ENCODE measurements around the gene FAM83F.

The FAM83F gene

GRCh38 chr22:40031766-40032470 lies 37.2 kb downstream of the FAM83F start:
- no peaks in the 10 kb centered on the region for H3K27me3 ChIP-seq (ENCODE audit: control insufficient read depth in 1 of 2, insufficient read depth in 2 of 2, low read length in 2 of 2)
- H3K4me1 ChIP-seq (ENCODE audit: insufficient read depth, low read length), result no peaks in the 10 kb centered on the region
- H3K4me3 ChIP-seq (ENCODE audit: low read depth in 1 of 2, low read length in 2 of 2), result no peak overlapping the region
- H3K9me3 ChIP-seq (ENCODE audit: low read length), result no peaks in the 10 kb centered on the region
- no peaks in the 10 kb centered on the region for H3K36me3 ChIP-seq (ENCODE audit: insufficient read depth, low read length)
- no peak overlapping the region for H3K27ac ChIP-seq (ENCODE audit: low read depth, low read length)
- no peak overlapping the region for H3K9ac ChIP-seq (ENCODE audit: low read length)

- Histone ChIP-seq H3K9me3 (ENCODE audit: low read length) (no peaks in the 10 kb centered on the region), H3K4me3 (ENCODE audit: low read depth in 1 of 2, low read length in 2 of 2) (no peak overlapping the region), H3K4me1 (ENCODE audit: insufficient read depth, low read length) (no peaks in the 10 kb centered on the region), H3K9ac (ENCODE audit: low read length) (no peak overlapping the region), H3K27ac (ENCODE audit: low read depth, low read length) (no peak overlapping the region), H3K36me3 (ENCODE audit: insufficient read depth, low read length) (no peaks in the 10 kb centered on the region), H3K27me3 (ENCODE audit: control insufficient read depth in 1 of 2, insufficient read depth in 2 of 2, low read length in 2 of 2) (peaks cover 5 to 8% of the 10 kb centered on the region in 2 donors)
Measured at GRCh38 chr22:40033586-40034380, 39.0 kb downstream of the FAM83F start.

GRCh38 chr22:40035351-40035750 lies 40.6 kb downstream of the FAM83F start:
- no peak overlapping the region for H3K4me3 ChIP-seq (ENCODE audit: low read depth in 1 of 2, low read length in 2 of 2)
- no peaks in the 10 kb centered on the region for H3K4me1 ChIP-seq (ENCODE audit: insufficient read depth, low read length)
- no peak overlapping the region for H3K27ac ChIP-seq (ENCODE audit: low read depth, low read length)
- H3K27me3 ChIP-seq (ENCODE audit: control insufficient read depth in 1 of 2, insufficient read depth in 2 of 2, low read length in 2 of 2), result peaks cover 8 to 9% of the 10 kb centered on the region in 2 donors
- H3K9me3 ChIP-seq (ENCODE audit: low read length), result no peaks in the 10 kb centered on the region
- no peaks in the 10 kb centered on the region for H3K36me3 ChIP-seq (ENCODE audit: insufficient read depth, low read length)
- H3K9ac ChIP-seq (ENCODE audit: low read length), result no peak overlapping the region

- Histone ChIP-seq H3K9ac (ENCODE audit: low read length) (no peak overlapping the region), H3K27me3 (ENCODE audit: control insufficient read depth in 1 of 2, insufficient read depth in 2 of 2, low read length in 2 of 2) (peaks cover 8 to 9% of the 10 kb centered on the region in 2 donors), H3K36me3 (ENCODE audit: insufficient read depth, low read length) (no peaks in the 10 kb centered on the region), H3K27ac (ENCODE audit: low read depth, low read length) (no peak overlapping the region), H3K4me1 (ENCODE audit: insufficient read depth, low read length) (no peaks in the 10 kb centered on the region), H3K4me3 (ENCODE audit: low read depth in 1 of 2, low read length in 2 of 2) (no peak overlapping the region), H3K9me3 (ENCODE audit: low read length) (no peaks in the 10 kb centered on the region)
Measured at GRCh38 chr22:40036126-40036525, 41.4 kb downstream of the FAM83F start.

GRCh38 chr22:40036591-40037225 lies 42.0 kb downstream of the FAM83F start:
- Histone ChIP-seq H3K4me3 (ENCODE audit: low read depth in 1 of 2, low read length in 2 of 2) (no peak overlapping the region), H3K36me3 (ENCODE audit: insufficient read depth, low read length) (no peaks in the 10 kb centered on the region), H3K9me3 (ENCODE audit: low read length) (no peaks in the 10 kb centered on the region), H3K4me1 (ENCODE audit: insufficient read depth, low read length) (no peaks in the 10 kb centered on the region), H3K27me3 (ENCODE audit: control insufficient read depth in 1 of 2, insufficient read depth in 2 of 2, low read length in 2 of 2) (peaks cover 8 to 9% of the 10 kb centered on the region in 2 donors), H3K27ac (ENCODE audit: low read depth, low read length) (no peak overlapping the region), H3K9ac (ENCODE audit: low read length) (no peak overlapping the region)

- H3K36me3 ChIP-seq (ENCODE audit: insufficient read depth, low read length), result no peaks in the 10 kb centered on the region
- no peak overlapping the region for H3K9ac ChIP-seq (ENCODE audit: low read length)
- no peaks in the 10 kb centered on the region for H3K9me3 ChIP-seq (ENCODE audit: low read length)
- H3K4me3 ChIP-seq (ENCODE audit: low read depth in 1 of 2, low read length in 2 of 2), result no peak overlapping the region
- H3K27me3 ChIP-seq (ENCODE audit: control insufficient read depth in 1 of 2, insufficient read depth in 2 of 2, low read length in 2 of 2), result peaks cover 8 to 9% of the 10 kb centered on the region in 2 donors
- no peaks in the 10 kb centered on the region for H3K4me1 ChIP-seq (ENCODE audit: insufficient read depth, low read length)
- H3K27ac ChIP-seq (ENCODE audit: low read depth, low read length), result no peak overlapping the region
Measured at GRCh38 chr22:40037320-40037719, 42.6 kb downstream of the FAM83F start.

GRCh38 chr22:40039482-40040115 lies 44.8 kb downstream of the FAM83F start:
- H3K4me1 ChIP-seq (ENCODE audit: insufficient read depth, low read length), result peaks cover 15% of the 10 kb centered on the region
- H3K9me3 ChIP-seq (ENCODE audit: low read length), result no peaks in the 10 kb centered on the region
- H3K9ac ChIP-seq (ENCODE audit: low read length), result no peak overlapping the region
- no peak overlapping the region for H3K27ac ChIP-seq (ENCODE audit: low read depth, low read length)
- H3K4me3 ChIP-seq (ENCODE audit: low read depth in 1 of 2, low read length in 2 of 2), result no peak overlapping the region
- no peaks in the 10 kb centered on the region for H3K36me3 ChIP-seq (ENCODE audit: insufficient read depth, low read length)
- H3K27me3 ChIP-seq (ENCODE audit: control insufficient read depth in 1 of 2, insufficient read depth in 2 of 2, low read length in 2 of 2), result peaks cover 8 to 9% of the 10 kb centered on the region in 2 donors

GRCh38 chr22:40040927-40041326 lies 46.2 kb downstream of the FAM83F start:
- H3K27ac ChIP-seq (ENCODE audit: low read depth, low read length), result no peak overlapping the region
- peaks cover 8 to 9% of the 10 kb centered on the region in 2 donors for H3K27me3 ChIP-seq (ENCODE audit: control insufficient read depth in 1 of 2, insufficient read depth in 2 of 2, low read length in 2 of 2)

GRCh38 chr22:40041366-40042137 lies 46.8 kb downstream of the FAM83F start:
- Histone ChIP-seq H3K9me3 (ENCODE audit: low read length) (no peaks in the 10 kb centered on the region), H3K4me3 (ENCODE audit: low read depth in 1 of 2, low read length in 2 of 2) (no peak overlapping the region), H3K27me3 (ENCODE audit: control insufficient read depth in 1 of 2, insufficient read depth in 2 of 2, low read length in 2 of 2) (peaks cover 8 to 9% of the 10 kb centered on the region in 2 donors), H3K27ac (ENCODE audit: low read depth, low read length) (no peak overlapping the region), H3K9ac (ENCODE audit: low read length) (no peak overlapping the region), H3K36me3 (ENCODE audit: insufficient read depth, low read length) (no peaks in the 10 kb centered on the region), H3K4me1 (ENCODE audit: insufficient read depth, low read length) (peaks cover 24% of the 10 kb centered on the region)

More at GRCh38 chr22:40040927-40041326, 46.2 kb downstream of the FAM83F start:
- Histone ChIP-seq H3K36me3 (ENCODE audit: insufficient read depth, low read length) (no peaks in the 10 kb centered on the region), H3K9me3 (ENCODE audit: low read length) (no peaks in the 10 kb centered on the region), H3K4me3 (ENCODE audit: low read depth in 1 of 2, low read length in 2 of 2) (no peak overlapping the region), H3K4me1 (ENCODE audit: insufficient read depth, low read length) (peaks cover 19% of the 10 kb centered on the region), H3K9ac (ENCODE audit: low read length) (no peak overlapping the region)

GRCh38 chr22:40042312-40042711 lies 47.6 kb downstream of the FAM83F start:
- H3K4me1 ChIP-seq (ENCODE audit: insufficient read depth, low read length), result peaks cover 24% of the 10 kb centered on the region
- no peak overlapping the region for H3K27ac ChIP-seq (ENCODE audit: low read depth, low read length)
- H3K9ac ChIP-seq (ENCODE audit: low read length), result no peak overlapping the region
- H3K27me3 ChIP-seq (ENCODE audit: control insufficient read depth in 1 of 2, insufficient read depth in 2 of 2, low read length in 2 of 2), result peaks cover 8 to 9% of the 10 kb centered on the region in 2 donors
- no peaks in the 10 kb centered on the region for H3K9me3 ChIP-seq (ENCODE audit: low read length)
- H3K4me3 ChIP-seq (ENCODE audit: low read depth in 1 of 2, low read length in 2 of 2), result no peak overlapping the region
- no peaks in the 10 kb centered on the region for H3K36me3 ChIP-seq (ENCODE audit: insufficient read depth, low read length)
